Neural crest cell (in vitro differentiated cells): ENCODE measurements around the gene GYG1. TPM values are rescaled to one million over a fixed set of nuclear protein-coding genes. Genes with fewer than 3 reads are reported as not detected.

Experiments used
- DNase-seq: peaks from one replicate; pipeline ENCODE4 v3.0.0; 2021; ENCODE audit warnings: low read depth, mixed read lengths, low spot score
- H3K27ac Mint-ChIP-seq: one replicate; pipeline ENCODE4 v1.8.0; 2021; ENCODE audit warnings: mild to moderate bottlenecking, mixed read lengths; ENCODE audit not compliant: unreplicated experiment
- H3K27me3 Mint-ChIP-seq: 2 replicates; pipeline ENCODE4 v1.8.0; 2021; ENCODE audit warnings: low read depth, mild to moderate bottlenecking, mixed read lengths
- H3K36me3 Mint-ChIP-seq: 2 replicates; pipeline ENCODE4 v1.8.0; 2021; ENCODE audit warnings: low read depth, mild to moderate bottlenecking, mixed read lengths
- H3K4me1 Mint-ChIP-seq: 2 replicates; pipeline ENCODE4 v1.8.0; 2021; ENCODE audit warnings: mixed read lengths
- H3K4me3 Mint-ChIP-seq: one replicate; pipeline ENCODE4 v1.8.0; 2021; ENCODE audit warnings: mild to moderate bottlenecking, mixed read lengths
- H3K9me3 Mint-ChIP-seq: 2 replicates; pipeline ENCODE4 v1.8.0; 2021; ENCODE audit warnings: mixed read lengths
- total RNA-seq: library from RNA; stranded (reverse); gene quantifications from 2 replicates; pipeline ENCODE4 v1.2.1, GENCODE V29; 2021
- TF ChIP-seq, protein P1 (sequence below): fragments of 200-600 bp; sonication (generic); conservative IDR thresholded peaks from 2 replicates; pipeline ENCODE4 v1.5.0; 2021; ENCODE audit warnings: antibody characterized with exemption, mild to moderate bottlenecking

The GYG1 gene
- total RNA-seq, 1 donor from 2014 or later: 27.1 TPM

- Mint-ChIP-seq H3K4me3 (no peak overlapping the region), H3K27ac (no peak overlapping the region), H3K27me3 (no peaks in the 10 kb centered on the region), H3K9me3 (no peaks in the 10 kb centered on the region), H3K36me3 (peaks cover 27% of the 10 kb centered on the region), H3K4me1 (peaks cover 4% of the 10 kb centered on the region)
- TF ChIP-seq, protein P1, sequence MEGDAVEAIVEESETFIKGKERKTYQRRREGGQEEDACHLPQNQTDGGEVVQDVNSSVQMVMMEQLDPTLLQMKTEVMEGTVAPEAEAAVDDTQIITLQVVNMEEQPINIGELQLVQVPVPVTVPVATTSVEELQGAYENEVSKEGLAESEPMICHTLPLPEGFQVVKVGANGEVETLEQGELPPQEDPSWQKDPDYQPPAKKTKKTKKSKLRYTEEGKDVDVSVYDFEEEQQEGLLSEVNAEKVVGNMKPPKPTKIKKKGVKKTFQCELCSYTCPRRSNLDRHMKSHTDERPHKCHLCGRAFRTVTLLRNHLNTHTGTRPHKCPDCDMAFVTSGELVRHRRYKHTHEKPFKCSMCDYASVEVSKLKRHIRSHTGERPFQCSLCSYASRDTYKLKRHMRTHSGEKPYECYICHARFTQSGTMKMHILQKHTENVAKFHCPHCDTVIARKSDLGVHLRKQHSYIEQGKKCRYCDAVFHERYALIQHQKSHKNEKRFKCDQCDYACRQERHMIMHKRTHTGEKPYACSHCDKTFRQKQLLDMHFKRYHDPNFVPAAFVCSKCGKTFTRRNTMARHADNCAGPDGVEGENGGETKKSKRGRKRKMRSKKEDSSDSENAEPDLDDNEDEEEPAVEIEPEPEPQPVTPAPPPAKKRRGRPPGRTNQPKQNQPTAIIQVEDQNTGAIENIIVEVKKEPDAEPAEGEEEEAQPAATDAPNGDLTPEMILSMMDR: no peak
- DNase-seq: no peak
Observed at GRCh38 chr3:149016669-149017541, 25.6 kb downstream of the GYG1 start.

GRCh38 chr3:149018247-149018646 is 26.9 kb downstream of the GYG1 start:
- H3K4me1 Mint-ChIP-seq: peaks cover 4% of the 10 kb centered on the region
- no peaks in the 10 kb centered on the region for H3K27me3 Mint-ChIP-seq
- TF ChIP-seq, protein P1: no peak
- no peak for DNase-seq
- H3K9me3 Mint-ChIP-seq: no peaks in the 10 kb centered on the region
- no peak overlapping the region for H3K27ac Mint-ChIP-seq
- H3K36me3 Mint-ChIP-seq: peaks cover 32% of the 10 kb centered on the region
- no peak overlapping the region for H3K4me3 Mint-ChIP-seq

GRCh38 chr3:149019580-149019979 is 28.2 kb downstream of the GYG1 start:
- Mint-ChIP-seq H3K4me1 (peaks cover 4% of the 10 kb centered on the region), H3K4me3 (no peak overlapping the region), H3K27ac (no peak overlapping the region), H3K27me3 (no peaks in the 10 kb centered on the region), H3K36me3 (peaks cover 38% of the 10 kb centered on the region), H3K9me3 (peaks cover 2% of the 10 kb centered on the region)
- TF ChIP-seq, protein P1: no peak
- no peak for DNase-seq

GRCh38 chr3:149020196-149020838 is 29.0 kb downstream of the GYG1 start:
- Mint-ChIP-seq H3K27me3 (no peaks in the 10 kb centered on the region), H3K9me3 (peaks cover 8% of the 10 kb centered on the region), H3K4me3 (no peak overlapping the region), H3K4me1 (peaks cover 4% of the 10 kb centered on the region), H3K36me3 (peaks cover 39% of the 10 kb centered on the region), H3K27ac (no peak overlapping the region)
- TF ChIP-seq, protein P1: no peak
- no peak for DNase-seq

DNA sequence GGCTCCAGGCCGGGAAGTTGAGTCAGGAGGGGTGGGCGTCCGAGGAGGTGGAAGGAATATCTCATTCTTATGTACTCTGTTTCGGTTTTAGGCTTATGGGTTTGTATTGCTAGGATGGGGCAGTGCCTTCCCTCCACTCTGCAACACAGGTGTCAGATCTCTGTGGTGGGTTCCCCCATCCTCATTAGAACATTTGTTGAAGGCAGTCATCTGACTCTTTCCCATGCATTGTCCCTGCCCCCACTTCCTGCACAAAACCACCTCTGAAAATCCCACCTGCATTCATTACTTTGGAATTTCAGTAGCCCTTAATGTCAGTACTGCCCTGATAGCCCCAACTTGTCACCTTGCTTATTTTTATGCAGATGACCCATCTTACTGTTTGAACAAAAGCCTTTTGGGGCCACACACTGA is 29.5 kb downstream of the GYG1 start:
- H3K27me3 Mint-ChIP-seq: no peaks in the 10 kb centered on the region
- peak overlapping the region; percentile 66 for H3K27ac Mint-ChIP-seq
- TF ChIP-seq, protein P1: no peak
- no peak for DNase-seq
- H3K4me3 Mint-ChIP-seq: no peak overlapping the region
- peaks cover 4% of the 10 kb centered on the region for H3K4me1 Mint-ChIP-seq
- peaks cover 9% of the 10 kb centered on the region for H3K9me3 Mint-ChIP-seq
- H3K36me3 Mint-ChIP-seq: peaks cover 39% of the 10 kb centered on the region
